HepG2 (cell line): ENCODE results near the gene GPLD1. TPM values are rescaled to one million over a fixed set of nuclear protein-coding genes. Genes with fewer than 3 reads are reported as not detected.

Experiments used
- JARID2 ChIP-seq: sonication (generic); formaldehyde crosslinking; IDR thresholded peaks from 2 replicates; pipeline ENCODE4 v1.8.1; 2023; ENCODE audit warnings: missing genetic modification reagents, inconsistent platforms; ENCODE audit not compliant: insufficient replicate concordance
- NFIB ChIP-seq: sonication (generic); formaldehyde crosslinking; IDR thresholded peaks from 2 replicates; pipeline ENCODE4 v1.9.0; 2021; ENCODE audit warnings: missing genetic modification reagents, mild to moderate bottlenecking, borderline replicate concordance
- PLRG1 ChIP-seq: fragments of 450-650 bp; conservative IDR thresholded peaks from 2 replicates; pipeline ENCODE4 v1.6.1; 2016
- ZNF121 ChIP-seq: sonication (generic); formaldehyde crosslinking; IDR thresholded peaks from 2 replicates; pipeline ENCODE4 v1.5.0; 2020; ENCODE audit warnings: mild to moderate bottlenecking, missing genetic modification reagents
- ZNF367 ChIP-seq: sonication (generic); formaldehyde crosslinking; IDR thresholded peaks from 2 replicates; pipeline ENCODE4 v1.4.0; 2020; ENCODE audit warnings: missing genetic modification reagents, borderline replicate concordance
- ZNF460 ChIP-seq: sonication (generic); formaldehyde crosslinking; IDR thresholded peaks from 2 replicates; pipeline ENCODE4 v1.5.1; 2020; ENCODE audit warnings: missing genetic modification reagents, mild to moderate bottlenecking, borderline replicate concordance
- ZNF556 ChIP-seq: sonication (generic); formaldehyde crosslinking; IDR thresholded peaks from 2 replicates; pipeline ENCODE4 v1.4.0; 2020; ENCODE audit warnings: mild to moderate bottlenecking, missing genetic modification reagents, borderline replicate concordance
- ZNF616 ChIP-seq: sonication (generic); formaldehyde crosslinking; IDR thresholded peaks from 2 replicates; pipeline ENCODE4 v1.5.0; 2020; ENCODE audit warnings: low read depth, mild to moderate bottlenecking, missing genetic modification reagents
- polyA plus RNA-seq, 8 experiments: library from polyadenylated mRNA; depleted of rRNA in 3 of 8; stranded (reverse) in 7 of 8; unstranded in 1 of 8; fragments of >200 nt; fragmentation: Illumina TruSeq in 4 of 8; extraction: Trizol in 4 of 8; gene quantifications; 2 replicates each; pipeline versions ENCODE4 v1.2.1 to v1.2.3, GENCODE V29; 2011 to 2016; ENCODE audit warnings: low read depth in 4 of 8, missing spikeins in 1 of 8, mixed read lengths in 1 of 8; ENCODE audit not compliant: insufficient read depth in 1 of 8
- total RNA-seq, 5 experiments: library from RNA; depleted of rRNA; stranded (reverse); fragments of >200 nt; fragmentation: Illumina TruSeq; extraction: Trizol; gene quantifications; 2 replicates each; pipeline ENCODE4 v1.2.3, GENCODE V29; 2016; ENCODE audit warnings: low read depth in 1 of 5
- TF ChIP-seq, protein P1 (sequence below): sonication (generic); formaldehyde crosslinking; IDR thresholded peaks from 2 replicates; pipeline ENCODE4 v1.4.0; 2020; ENCODE audit warnings: missing genetic modification reagents
- TF ChIP-seq, protein P2 (sequence below): sonication (generic); formaldehyde crosslinking; conservative IDR thresholded peaks from 2 replicates; pipeline ENCODE4 v1.5.0; 2020; ENCODE audit warnings: missing genetic modification reagents
- TF ChIP-seq, protein P3 (sequence below): sonication (generic); formaldehyde crosslinking; IDR thresholded peaks from 2 replicates; pipeline ENCODE4 v1.4.0; 2020; ENCODE audit warnings: missing genetic modification reagents, borderline replicate concordance

The GPLD1 gene
- total and polyA plus RNA-seq, 2 of the 13 experiments (the other 11 are each of a cell fraction or from before 2014, with no cell fraction given) = 6.2 to 7.6 TPM

DNA sequence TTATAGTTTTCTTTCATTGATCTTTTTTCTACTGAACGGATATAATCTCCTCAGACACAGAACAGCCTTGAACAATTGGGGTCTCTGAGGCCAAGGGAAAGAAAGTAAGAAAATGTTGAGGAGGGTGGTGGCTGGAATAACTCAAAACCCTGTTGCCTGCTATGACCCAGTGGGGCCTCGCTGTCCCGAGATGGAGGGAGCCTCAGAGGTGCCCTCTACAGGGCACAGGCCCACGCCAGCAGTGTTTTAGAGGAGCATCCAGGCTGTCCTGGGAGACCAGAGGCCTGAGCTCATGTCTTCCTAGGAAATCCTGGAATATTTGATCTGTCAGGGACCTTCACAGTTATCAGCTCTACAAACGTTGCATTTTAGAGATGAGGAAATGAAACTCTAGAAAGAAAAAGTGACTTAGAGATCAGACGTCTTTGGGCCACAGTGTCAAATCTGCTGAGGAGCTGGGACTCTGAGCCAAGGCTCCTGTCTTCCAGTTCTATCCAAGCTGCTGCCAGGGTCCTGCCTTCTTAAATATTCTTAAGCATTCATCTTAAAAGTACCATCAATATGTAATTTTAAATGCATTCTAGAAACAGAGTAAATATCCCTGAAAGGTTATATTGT lies 31.7 kb upstream of the GPLD1 start (continued):
- TF ChIP-seq, protein P1, sequence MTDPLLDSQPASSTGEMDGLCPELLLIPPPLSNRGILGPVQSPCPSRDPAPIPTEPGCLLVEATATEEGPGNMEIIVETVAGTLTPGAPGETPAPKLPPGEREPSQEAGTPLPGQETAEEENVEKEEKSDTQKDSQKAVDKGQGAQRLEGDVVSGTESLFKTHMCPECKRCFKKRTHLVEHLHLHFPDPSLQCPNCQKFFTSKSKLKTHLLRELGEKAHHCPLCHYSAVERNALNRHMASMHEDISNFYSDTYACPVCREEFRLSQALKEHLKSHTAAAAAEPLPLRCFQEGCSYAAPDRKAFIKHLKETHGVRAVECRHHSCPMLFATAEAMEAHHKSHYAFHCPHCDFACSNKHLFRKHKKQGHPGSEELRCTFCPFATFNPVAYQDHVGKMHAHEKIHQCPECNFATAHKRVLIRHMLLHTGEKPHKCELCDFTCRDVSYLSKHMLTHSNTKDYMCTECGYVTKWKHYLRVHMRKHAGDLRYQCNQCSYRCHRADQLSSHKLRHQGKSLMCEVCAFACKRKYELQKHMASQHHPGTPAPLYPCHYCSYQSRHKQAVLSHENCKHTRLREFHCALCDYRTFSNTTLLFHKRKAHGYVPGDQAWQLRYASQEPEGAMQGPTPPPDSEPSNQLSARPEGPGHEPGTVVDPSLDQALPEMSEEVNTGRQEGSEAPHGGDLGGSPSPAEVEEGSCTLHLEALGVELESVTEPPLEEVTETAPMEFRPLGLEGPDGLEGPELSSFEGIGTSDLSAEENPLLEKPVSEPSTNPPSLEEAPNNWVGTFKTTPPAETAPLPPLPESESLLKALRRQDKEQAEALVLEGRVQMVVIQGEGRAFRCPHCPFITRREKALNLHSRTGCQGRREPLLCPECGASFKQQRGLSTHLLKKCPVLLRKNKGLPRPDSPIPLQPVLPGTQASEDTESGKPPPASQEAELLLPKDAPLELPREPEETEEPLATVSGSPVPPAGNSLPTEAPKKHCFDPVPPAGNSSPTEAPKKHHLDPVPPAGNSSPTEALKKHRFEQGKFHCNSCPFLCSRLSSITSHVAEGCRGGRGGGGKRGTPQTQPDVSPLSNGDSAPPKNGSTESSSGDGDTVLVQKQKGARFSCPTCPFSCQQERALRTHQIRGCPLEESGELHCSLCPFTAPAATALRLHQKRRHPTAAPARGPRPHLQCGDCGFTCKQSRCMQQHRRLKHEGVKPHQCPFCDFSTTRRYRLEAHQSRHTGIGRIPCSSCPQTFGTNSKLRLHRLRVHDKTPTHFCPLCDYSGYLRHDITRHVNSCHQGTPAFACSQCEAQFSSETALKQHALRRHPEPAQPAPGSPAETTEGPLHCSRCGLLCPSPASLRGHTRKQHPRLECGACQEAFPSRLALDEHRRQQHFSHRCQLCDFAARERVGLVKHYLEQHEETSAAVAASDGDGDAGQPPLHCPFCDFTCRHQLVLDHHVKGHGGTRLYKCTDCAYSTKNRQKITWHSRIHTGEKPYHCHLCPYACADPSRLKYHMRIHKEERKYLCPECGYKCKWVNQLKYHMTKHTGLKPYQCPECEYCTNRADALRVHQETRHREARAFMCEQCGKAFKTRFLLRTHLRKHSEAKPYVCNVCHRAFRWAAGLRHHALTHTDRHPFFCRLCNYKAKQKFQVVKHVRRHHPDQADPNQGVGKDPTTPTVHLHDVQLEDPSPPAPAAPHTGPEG (CRISPR knock-in tag) = no peak
- TF ChIP-seq ZNF367 (CRISPR knock-in tag) = no peak
- TF ChIP-seq ZNF616 (CRISPR knock-in tag) = no peak
- no peak for TF ChIP-seq ZNF556 (CRISPR knock-in tag)
- TF ChIP-seq ZNF460 (CRISPR knock-in tag) = no peak
- TF ChIP-seq, protein P2, sequence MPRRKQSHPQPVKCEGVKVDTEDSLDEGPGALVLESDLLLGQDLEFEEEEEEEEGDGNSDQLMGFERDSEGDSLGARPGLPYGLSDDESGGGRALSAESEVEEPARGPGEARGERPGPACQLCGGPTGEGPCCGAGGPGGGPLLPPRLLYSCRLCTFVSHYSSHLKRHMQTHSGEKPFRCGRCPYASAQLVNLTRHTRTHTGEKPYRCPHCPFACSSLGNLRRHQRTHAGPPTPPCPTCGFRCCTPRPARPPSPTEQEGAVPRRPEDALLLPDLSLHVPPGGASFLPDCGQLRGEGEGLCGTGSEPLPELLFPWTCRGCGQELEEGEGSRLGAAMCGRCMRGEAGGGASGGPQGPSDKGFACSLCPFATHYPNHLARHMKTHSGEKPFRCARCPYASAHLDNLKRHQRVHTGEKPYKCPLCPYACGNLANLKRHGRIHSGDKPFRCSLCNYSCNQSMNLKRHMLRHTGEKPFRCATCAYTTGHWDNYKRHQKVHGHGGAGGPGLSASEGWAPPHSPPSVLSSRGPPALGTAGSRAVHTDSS (CRISPR knock-in tag) = no peak
- no peak for TF ChIP-seq JARID2 (CRISPR knock-in tag)
- 0 out of 2 replicates have a peak, but pooled peaks have one; percentile 31 for TF ChIP-seq ZNF121 (CRISPR knock-in tag)
- TF ChIP-seq NFIB (CRISPR knock-in tag) = no peak
- TF ChIP-seq PLRG1 = no peak
- TF ChIP-seq, protein P3, sequence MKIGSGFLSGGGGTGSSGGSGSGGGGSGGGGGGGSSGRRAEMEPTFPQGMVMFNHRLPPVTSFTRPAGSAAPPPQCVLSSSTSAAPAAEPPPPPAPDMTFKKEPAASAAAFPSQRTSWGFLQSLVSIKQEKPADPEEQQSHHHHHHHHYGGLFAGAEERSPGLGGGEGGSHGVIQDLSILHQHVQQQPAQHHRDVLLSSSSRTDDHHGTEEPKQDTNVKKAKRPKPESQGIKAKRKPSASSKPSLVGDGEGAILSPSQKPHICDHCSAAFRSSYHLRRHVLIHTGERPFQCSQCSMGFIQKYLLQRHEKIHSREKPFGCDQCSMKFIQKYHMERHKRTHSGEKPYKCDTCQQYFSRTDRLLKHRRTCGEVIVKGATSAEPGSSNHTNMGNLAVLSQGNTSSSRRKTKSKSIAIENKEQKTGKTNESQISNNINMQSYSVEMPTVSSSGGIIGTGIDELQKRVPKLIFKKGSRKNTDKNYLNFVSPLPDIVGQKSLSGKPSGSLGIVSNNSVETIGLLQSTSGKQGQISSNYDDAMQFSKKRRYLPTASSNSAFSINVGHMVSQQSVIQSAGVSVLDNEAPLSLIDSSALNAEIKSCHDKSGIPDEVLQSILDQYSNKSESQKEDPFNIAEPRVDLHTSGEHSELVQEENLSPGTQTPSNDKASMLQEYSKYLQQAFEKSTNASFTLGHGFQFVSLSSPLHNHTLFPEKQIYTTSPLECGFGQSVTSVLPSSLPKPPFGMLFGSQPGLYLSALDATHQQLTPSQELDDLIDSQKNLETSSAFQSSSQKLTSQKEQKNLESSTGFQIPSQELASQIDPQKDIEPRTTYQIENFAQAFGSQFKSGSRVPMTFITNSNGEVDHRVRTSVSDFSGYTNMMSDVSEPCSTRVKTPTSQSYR (CRISPR knock-in tag) = no peak
